ENCODE results near the gene ARL3. TPM values are rescaled to one million over a fixed set of nuclear protein-coding genes. Genes with fewer than 3 reads are reported as not detected.
"Not testable (repeated sequence)": the region's sequence is repeated elsewhere in the genome, so short reads cannot be mapped to it uniquely, and the experiment has no call there.

The ARL3 gene
- total RNA-seq, 1 donor from 2014 or later: 20.3 TPM

DNA sequence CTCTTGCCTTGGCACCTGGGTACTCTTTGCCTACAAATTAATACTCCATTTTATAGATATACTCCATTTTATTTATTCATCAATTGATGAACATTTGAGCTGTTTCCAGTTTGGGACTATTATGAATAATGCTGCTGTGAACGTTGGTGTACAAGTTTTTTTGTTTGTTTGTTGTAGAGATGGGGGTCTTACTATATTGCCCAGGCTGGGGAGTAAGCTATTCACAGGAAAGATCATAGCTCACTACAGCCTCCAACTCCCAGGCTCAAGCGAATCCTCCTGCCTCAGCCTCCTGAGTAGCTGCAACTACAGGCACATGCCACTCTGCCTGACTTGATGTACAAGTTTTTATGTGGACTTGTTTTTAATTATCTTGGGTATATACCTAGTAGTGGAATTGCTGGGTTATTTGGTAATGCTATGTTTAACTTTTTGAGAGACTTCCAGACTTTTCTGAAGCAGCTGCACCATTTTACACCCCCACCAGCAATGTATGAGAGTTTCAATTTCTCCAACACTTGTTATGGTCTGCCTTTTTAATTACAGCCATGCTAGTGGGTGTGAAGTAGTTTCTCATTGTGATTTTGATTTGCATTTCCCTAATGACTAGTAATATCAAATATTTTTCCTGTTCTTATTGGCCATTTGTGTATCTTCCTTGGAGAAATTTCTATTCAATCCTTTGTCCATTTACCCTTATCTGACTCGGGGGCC is 45.5 kb upstream of the ARL3 start:
- Mint-ChIP-seq H3K4me1 (ENCODE audit: low read depth, unreplicated experiment) (no peaks in the 10 kb centered on the region), H3K36me3 (ENCODE audit: unreplicated experiment) (no peaks in the 10 kb centered on the region), H3K4me3 (ENCODE audit: unreplicated experiment) (no peak overlapping the region), H3K27ac (ENCODE audit: unreplicated experiment) (no peak overlapping the region), H3K9me3 (ENCODE audit: unreplicated experiment) (no peaks in the 10 kb centered on the region), H3K27me3 (ENCODE audit: unreplicated experiment) (no peaks in the 10 kb centered on the region)
- DNase-seq: no peak
- TF ChIP-seq, protein P1, sequence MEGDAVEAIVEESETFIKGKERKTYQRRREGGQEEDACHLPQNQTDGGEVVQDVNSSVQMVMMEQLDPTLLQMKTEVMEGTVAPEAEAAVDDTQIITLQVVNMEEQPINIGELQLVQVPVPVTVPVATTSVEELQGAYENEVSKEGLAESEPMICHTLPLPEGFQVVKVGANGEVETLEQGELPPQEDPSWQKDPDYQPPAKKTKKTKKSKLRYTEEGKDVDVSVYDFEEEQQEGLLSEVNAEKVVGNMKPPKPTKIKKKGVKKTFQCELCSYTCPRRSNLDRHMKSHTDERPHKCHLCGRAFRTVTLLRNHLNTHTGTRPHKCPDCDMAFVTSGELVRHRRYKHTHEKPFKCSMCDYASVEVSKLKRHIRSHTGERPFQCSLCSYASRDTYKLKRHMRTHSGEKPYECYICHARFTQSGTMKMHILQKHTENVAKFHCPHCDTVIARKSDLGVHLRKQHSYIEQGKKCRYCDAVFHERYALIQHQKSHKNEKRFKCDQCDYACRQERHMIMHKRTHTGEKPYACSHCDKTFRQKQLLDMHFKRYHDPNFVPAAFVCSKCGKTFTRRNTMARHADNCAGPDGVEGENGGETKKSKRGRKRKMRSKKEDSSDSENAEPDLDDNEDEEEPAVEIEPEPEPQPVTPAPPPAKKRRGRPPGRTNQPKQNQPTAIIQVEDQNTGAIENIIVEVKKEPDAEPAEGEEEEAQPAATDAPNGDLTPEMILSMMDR (IDR thresholded peaks at IDR 0.05; ENCODE audit: partially characterized antibody, unreplicated experiment): no peak

DNA sequence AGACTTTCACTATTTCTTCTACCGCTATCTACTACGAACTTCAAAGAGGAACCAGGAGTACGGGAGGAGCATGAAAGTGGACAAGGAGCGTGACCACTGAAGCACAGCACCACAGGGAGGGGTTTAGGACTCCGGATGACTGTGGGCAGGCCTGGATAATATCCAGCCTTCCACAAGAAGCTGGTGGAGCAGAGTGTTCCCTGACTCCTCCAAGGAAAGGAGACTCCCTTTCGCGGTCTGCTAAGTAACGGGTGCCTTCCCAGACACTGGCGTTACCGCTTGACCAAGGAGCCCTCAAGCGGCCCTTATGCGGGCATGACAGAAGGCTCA is 44.7 kb upstream of the ARL3 start:
- not testable (repeated sequence) for H3K9me3 Mint-ChIP-seq (ENCODE audit: unreplicated experiment); H3K27me3 Mint-ChIP-seq (ENCODE audit: unreplicated experiment); DNase-seq; H3K36me3 Mint-ChIP-seq (ENCODE audit: unreplicated experiment); H3K4me1 Mint-ChIP-seq (ENCODE audit: low read depth, unreplicated experiment); H3K4me3 Mint-ChIP-seq (ENCODE audit: unreplicated experiment); H3K27ac Mint-ChIP-seq (ENCODE audit: unreplicated experiment)

DNA sequence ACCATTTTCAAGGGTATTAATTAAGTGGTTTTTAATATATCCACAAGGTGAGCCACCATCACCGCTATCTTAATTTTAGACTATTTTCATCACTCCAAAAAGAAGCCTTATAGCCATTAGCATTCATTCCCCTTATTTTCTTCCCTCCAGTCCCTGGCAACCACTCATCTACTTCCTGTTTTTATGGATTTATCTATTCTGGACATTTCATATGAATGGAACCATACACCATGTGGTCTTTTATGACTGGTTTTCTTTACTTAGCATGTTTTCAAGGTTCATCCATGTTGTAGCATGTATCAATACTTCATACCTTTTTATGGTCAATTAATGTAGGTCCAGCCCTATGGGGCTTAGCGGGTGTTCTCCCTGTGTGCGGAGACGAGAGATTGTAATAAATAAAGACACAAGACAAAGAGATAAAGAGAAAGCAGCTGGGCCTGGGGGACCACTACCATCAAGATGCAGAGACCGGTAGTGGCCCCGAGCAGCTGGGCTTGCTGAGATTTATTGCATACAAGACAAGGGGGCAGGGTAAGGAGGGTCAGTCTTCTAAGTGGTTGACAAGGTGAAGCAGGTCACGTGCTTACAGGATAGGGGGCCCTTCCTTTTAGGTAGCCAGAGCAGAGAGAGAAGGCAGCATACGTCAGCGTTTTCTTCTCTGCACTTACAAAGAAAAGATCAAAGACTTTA is 44.2 kb upstream of the ARL3 start:
- no peak overlapping the region for H3K27ac Mint-ChIP-seq (ENCODE audit: unreplicated experiment)
- H3K36me3 Mint-ChIP-seq (ENCODE audit: unreplicated experiment): no peaks in the 10 kb centered on the region
- no peak overlapping the region for H3K4me3 Mint-ChIP-seq (ENCODE audit: unreplicated experiment)
- DNase-seq: no peak
- H3K9me3 Mint-ChIP-seq (ENCODE audit: unreplicated experiment): no peaks in the 10 kb centered on the region
- H3K4me1 Mint-ChIP-seq (ENCODE audit: low read depth, unreplicated experiment): no peaks in the 10 kb centered on the region
- TF ChIP-seq, protein P1 (IDR thresholded peaks at IDR 0.05; ENCODE audit: partially characterized antibody, unreplicated experiment): no peak
- H3K27me3 Mint-ChIP-seq (ENCODE audit: unreplicated experiment): peaks cover 1% of the 10 kb centered on the region

DNA sequence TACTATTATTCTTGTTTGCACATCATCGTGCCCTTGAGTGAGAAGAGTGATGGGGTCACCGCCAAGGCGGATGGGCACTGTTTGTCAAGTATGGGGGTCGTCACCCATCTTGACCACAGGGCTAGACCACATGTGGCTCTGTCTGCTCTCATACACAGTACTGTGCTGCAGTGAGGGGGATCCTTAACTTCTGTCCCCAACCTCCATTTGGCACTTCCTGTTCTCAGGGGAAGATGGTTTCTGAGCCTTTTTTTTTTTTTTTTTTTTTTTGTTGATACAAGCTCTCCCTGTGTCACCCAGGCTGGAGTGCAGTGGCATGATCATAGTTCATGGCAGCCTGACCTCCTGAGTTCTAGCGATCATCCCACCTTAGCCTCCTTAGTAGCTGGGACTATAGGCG is 43.1 kb upstream of the ARL3 start:
- no peaks in the 10 kb centered on the region for H3K4me1 Mint-ChIP-seq (ENCODE audit: low read depth, unreplicated experiment)
- H3K27me3 Mint-ChIP-seq (ENCODE audit: unreplicated experiment): peaks cover 1% of the 10 kb centered on the region
- TF ChIP-seq, protein P1 (IDR thresholded peaks at IDR 0.05; ENCODE audit: partially characterized antibody, unreplicated experiment): no peak

DNA sequence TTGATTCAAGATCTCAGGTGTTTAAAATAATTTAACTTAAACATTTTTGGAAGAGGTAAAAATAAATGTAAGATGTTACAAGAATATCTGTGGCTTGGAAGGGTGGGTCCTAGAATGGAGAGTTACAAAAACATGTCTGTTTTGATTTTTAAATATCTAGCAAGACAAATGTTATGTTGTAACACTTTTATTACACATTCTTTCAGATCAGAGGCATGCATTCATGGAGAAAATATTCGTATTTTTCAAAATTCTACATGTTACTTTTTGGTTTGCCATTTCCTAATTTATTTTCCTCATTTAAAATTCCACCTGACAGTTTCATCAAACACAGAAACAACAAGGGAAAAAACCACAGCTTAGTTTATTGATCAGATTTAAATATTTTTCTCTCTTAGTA is 39.5 kb upstream of the ARL3 start:
- H3K36me3 Mint-ChIP-seq (ENCODE audit: unreplicated experiment): no peaks in the 10 kb centered on the region
- no peak overlapping the region for H3K27ac Mint-ChIP-seq (ENCODE audit: unreplicated experiment)
- H3K9me3 Mint-ChIP-seq (ENCODE audit: unreplicated experiment): no peaks in the 10 kb centered on the region
- TF ChIP-seq, protein P1 (IDR thresholded peaks at IDR 0.05; ENCODE audit: partially characterized antibody, unreplicated experiment): no peak
- no peak overlapping the region for H3K4me3 Mint-ChIP-seq (ENCODE audit: unreplicated experiment)
- H3K4me1 Mint-ChIP-seq (ENCODE audit: low read depth, unreplicated experiment): no peaks in the 10 kb centered on the region
- H3K27me3 Mint-ChIP-seq (ENCODE audit: unreplicated experiment): peaks cover 3% of the 10 kb centered on the region
- DNase-seq: no peak

More for the DNA sequence above, 43.1 kb upstream of the ARL3 start:
- Mint-ChIP-seq H3K4me3 (ENCODE audit: unreplicated experiment) (no peak overlapping the region), H3K9me3 (ENCODE audit: unreplicated experiment) (no peaks in the 10 kb centered on the region), H3K36me3 (ENCODE audit: unreplicated experiment) (no peaks in the 10 kb centered on the region), H3K27ac (ENCODE audit: unreplicated experiment) (no peak overlapping the region)
- no peak for DNase-seq
